Fibroblast of lung (primary cell): ENCODE results near the gene CDKAL1. TPM values are rescaled to one million over a fixed set of nuclear protein-coding genes. Genes with fewer than 3 reads are reported as not detected.

Experiments
- DNase-seq, 2 donors: peaks; one replicate each; pipeline versions ENCODE4 v3.0.0 to v3.0.0-alpha.2; 2010; ENCODE audit warnings: low read depth in 2 of 2
- H2AFZ ChIP-seq: 2 replicates; pipeline ENCODE4 v1.5.1; 2012; ENCODE audit warnings: low read length, control low read depth, inconsistent platforms
- H3K27ac ChIP-seq: 2 replicates; pipeline ENCODE4 v1.5.1; 2011; ENCODE audit warnings: low read length, control low read depth; ENCODE audit not compliant: insufficient read depth
- H3K27me3 ChIP-seq: 2 replicates; pipeline ENCODE4 v1.5.1; 2011; ENCODE audit warnings: mild to moderate bottlenecking, low read length; ENCODE audit not compliant: control insufficient read depth, insufficient read depth
- H3K36me3 ChIP-seq: 2 replicates; pipeline ENCODE4 v1.5.1; 2011; ENCODE audit warnings: low read length; ENCODE audit not compliant: control insufficient read depth, insufficient read depth
- H3K4me1 ChIP-seq: 2 replicates; pipeline ENCODE4 v1.5.1; 2011; ENCODE audit warnings: low read length; ENCODE audit not compliant: control insufficient read depth, insufficient read depth; ENCODE audit errors: extremely low read depth
- H3K4me2 ChIP-seq: 2 replicates; pipeline ENCODE4 v1.5.1; 2011; ENCODE audit warnings: low read length, control low read depth; ENCODE audit not compliant: insufficient read depth; ENCODE audit errors: extremely low read depth
- H3K4me3 ChIP-seq, 4 experiments: fragments of 200-600 bp in 1 of 4; sonication (generic) in 1 of 4; replicated peaks in 1 of 4; 2 replicates each; pipeline ENCODE4 v1.5.1; 2011 to 2016; ENCODE audit warnings: low read length in 4 of 4, low read depth in 3 of 4, mild to moderate bottlenecking in 3 of 4, control low read depth in 2 of 4, inconsistent platforms in 1 of 4, mixed read lengths in 1 of 4; ENCODE audit not compliant: insufficient read depth in 1 of 4; ENCODE audit errors: control extremely low read depth in 1 of 4
- H3K79me2 ChIP-seq: 2 replicates; pipeline ENCODE4 v1.5.1; 2012; ENCODE audit warnings: mild to moderate bottlenecking, low read length, inconsistent platforms; ENCODE audit not compliant: control insufficient read depth, insufficient read depth
- H3K9ac ChIP-seq: 2 replicates; pipeline ENCODE4 v1.5.1; 2011; ENCODE audit warnings: mild to moderate bottlenecking, low read length, control low read depth; ENCODE audit not compliant: insufficient read depth
- H3K9me3 ChIP-seq: 2 replicates; pipeline ENCODE4 v1.5.1; 2012; ENCODE audit warnings: low read depth, low read length; ENCODE audit not compliant: control insufficient read depth, insufficient read depth
- H4K20me1 ChIP-seq: 2 replicates; pipeline ENCODE4 v1.5.1; 2011; ENCODE audit warnings: low read length; ENCODE audit not compliant: control insufficient read depth, insufficient read depth; ENCODE audit errors: extremely low read depth
- EZH2 ChIP-seq: IDR thresholded peaks from 2 replicates; pipeline ENCODE4 v1.5.1; 2012; ENCODE audit warnings: low read length, control low read depth, mild to moderate bottlenecking; ENCODE audit errors: missing control alignments
- polyA plus RNA-seq, 2 donors: library from polyadenylated mRNA; depleted of rRNA in 1 of 2; stranded (reverse) in 1 of 2; unstranded in 1 of 2; fragments of >200 nt; gene quantifications; 2 replicates each; pipeline ENCODE4 v1.2.1, GENCODE V29; 2011 to 2012; ENCODE audit warnings: missing spikeins in 1 of 2
- total RNA-seq: library from RNA; depleted of rRNA; stranded (reverse); fragments of >200 nt; gene quantifications from 2 replicates; pipeline ENCODE4 v1.2.1, GENCODE V29; 2014
- TF ChIP-seq, protein P1 (sequence below), 2 donors: IDR thresholded peaks in 1 of 2; conservative IDR thresholded peaks in 1 of 2; 1 replicate in 1 of 2; 2 replicates in 1 of 2; pipeline ENCODE4 v1.5.1; 2011 to 2012; ENCODE audit warnings: low read length in 2 of 2, control low read depth in 1 of 2, inconsistent platforms in 1 of 2, low read depth in 1 of 2, mild to moderate bottlenecking in 1 of 2

CDKAL1 gene
- total and polyA plus RNA-seq, 2 donors (not counting 1 experiment from before 2014, with no cell fraction given) = 7.4 to 15.0 TPM

DNA sequence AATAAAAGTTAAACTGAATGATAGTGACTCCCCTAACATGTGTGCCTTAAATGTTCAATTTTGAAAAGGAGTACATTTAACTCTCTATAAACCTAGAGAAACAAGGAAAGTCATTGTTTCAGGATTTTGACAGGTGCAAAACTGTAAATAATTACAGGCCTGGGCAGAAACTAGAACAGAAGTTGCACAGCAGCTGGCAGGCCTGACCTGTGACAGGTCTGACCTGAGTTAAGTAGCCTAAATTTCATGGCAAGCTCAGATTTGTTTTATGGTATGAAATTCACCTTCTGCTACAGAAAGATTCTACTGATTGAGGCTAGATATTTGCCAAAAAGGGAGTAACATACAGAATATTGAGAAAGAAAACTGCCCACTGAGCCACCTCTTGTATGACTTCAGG, 166.1 kb downstream of the CDKAL1 start:
- Histone ChIP-seq H3K27me3 (no peaks in the 10 kb centered on the region), H4K20me1 (no peaks in the 10 kb centered on the region), H2AFZ (no peak overlapping the region), H3K9me3 (no peaks in the 10 kb centered on the region), H3K4me2 (no peak overlapping the region), H3K4me1 (no peaks in the 10 kb centered on the region), H3K36me3 (no peaks in the 10 kb centered on the region), H3K4me3 (no peak overlapping the region), H3K27ac (no peak overlapping the region), H3K79me2 (no peaks in the 10 kb centered on the region), H3K9ac (no peak overlapping the region)
- no peak for DNase-seq
- TF ChIP-seq, protein P1, sequence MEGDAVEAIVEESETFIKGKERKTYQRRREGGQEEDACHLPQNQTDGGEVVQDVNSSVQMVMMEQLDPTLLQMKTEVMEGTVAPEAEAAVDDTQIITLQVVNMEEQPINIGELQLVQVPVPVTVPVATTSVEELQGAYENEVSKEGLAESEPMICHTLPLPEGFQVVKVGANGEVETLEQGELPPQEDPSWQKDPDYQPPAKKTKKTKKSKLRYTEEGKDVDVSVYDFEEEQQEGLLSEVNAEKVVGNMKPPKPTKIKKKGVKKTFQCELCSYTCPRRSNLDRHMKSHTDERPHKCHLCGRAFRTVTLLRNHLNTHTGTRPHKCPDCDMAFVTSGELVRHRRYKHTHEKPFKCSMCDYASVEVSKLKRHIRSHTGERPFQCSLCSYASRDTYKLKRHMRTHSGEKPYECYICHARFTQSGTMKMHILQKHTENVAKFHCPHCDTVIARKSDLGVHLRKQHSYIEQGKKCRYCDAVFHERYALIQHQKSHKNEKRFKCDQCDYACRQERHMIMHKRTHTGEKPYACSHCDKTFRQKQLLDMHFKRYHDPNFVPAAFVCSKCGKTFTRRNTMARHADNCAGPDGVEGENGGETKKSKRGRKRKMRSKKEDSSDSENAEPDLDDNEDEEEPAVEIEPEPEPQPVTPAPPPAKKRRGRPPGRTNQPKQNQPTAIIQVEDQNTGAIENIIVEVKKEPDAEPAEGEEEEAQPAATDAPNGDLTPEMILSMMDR (conservative IDR thresholded peaks at IDR 0.05 in 1 of 2, IDR thresholded peaks at IDR 0.05 in 1 of 2; ENCODE audit: low read depth in 1 of 2, low read length in 2 of 2) = no peak
- TF ChIP-seq EZH2 = no peak

- no peak for TF ChIP-seq EZH2
- no peaks in the 10 kb centered on the region for H3K9me3 ChIP-seq
- no peak overlapping the region for H2AFZ ChIP-seq
- no peak for DNase-seq
- H3K4me2 ChIP-seq = no peak overlapping the region
- H3K36me3 ChIP-seq = no peaks in the 10 kb centered on the region
- H3K27me3 ChIP-seq = no peaks in the 10 kb centered on the region
- H3K27ac ChIP-seq = no peak overlapping the region
- H4K20me1 ChIP-seq = no peaks in the 10 kb centered on the region
- H3K9ac ChIP-seq = no peak overlapping the region
- no peaks in the 10 kb centered on the region for H3K4me1 ChIP-seq
- no peaks in the 10 kb centered on the region for H3K79me2 ChIP-seq
- no peak overlapping the region for H3K4me3 ChIP-seq
Observed at GRCh38 chr6:20702366-20702765, 168.1 kb downstream of the CDKAL1 start.

DNA sequence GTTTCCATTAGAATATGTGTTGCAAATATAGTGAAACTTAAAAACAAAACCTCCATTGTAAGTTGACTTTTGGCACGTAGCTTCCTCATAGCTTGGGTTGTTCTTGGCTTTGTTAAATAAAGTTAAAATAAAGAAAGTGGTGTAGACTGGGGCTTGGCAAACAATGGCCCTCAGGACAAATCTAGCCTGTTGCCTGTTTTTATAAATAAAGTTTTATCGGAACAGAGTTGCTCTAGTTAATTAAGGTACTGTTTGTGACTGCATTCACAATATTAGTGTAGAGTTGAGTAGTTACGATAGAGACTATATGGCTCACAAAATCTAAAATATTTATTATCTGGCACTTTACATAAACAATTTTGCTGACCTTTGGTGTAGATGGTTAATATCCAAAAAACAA, 168.8 kb downstream of the CDKAL1 start:
- H3K36me3 ChIP-seq = no peaks in the 10 kb centered on the region
- H3K9me3 ChIP-seq = no peaks in the 10 kb centered on the region
- H3K79me2 ChIP-seq = no peaks in the 10 kb centered on the region
- DNase-seq = no peak
- no peaks in the 10 kb centered on the region for H3K27me3 ChIP-seq
- no peaks in the 10 kb centered on the region for H4K20me1 ChIP-seq
- no peak overlapping the region for H3K4me2 ChIP-seq
- H3K4me1 ChIP-seq = no peaks in the 10 kb centered on the region
- TF ChIP-seq EZH2 = no peak
- TF ChIP-seq, protein P1 (conservative IDR thresholded peaks at IDR 0.05 in 1 of 2, IDR thresholded peaks at IDR 0.05 in 1 of 2; ENCODE audit: low read depth in 1 of 2, low read length in 2 of 2) = no peak
- no peak overlapping the region for H3K9ac ChIP-seq
- H3K4me3 ChIP-seq = no peak overlapping the region
- H3K27ac ChIP-seq = no peak overlapping the region
- H2AFZ ChIP-seq = no peak overlapping the region
